GM21737 (cell line): ENCODE measurements around the gene DTX1.

Experiments used
- ATAC-seq: cut with Tn5 transposase; IDR thresholded peaks from one replicate; pipeline ENCODE4 v1.9.1; 2021; ENCODE audit warnings: mild to moderate bottlenecking, moderate library complexity; ENCODE audit not compliant: unreplicated experiment

DTX1 gene

DNA sequence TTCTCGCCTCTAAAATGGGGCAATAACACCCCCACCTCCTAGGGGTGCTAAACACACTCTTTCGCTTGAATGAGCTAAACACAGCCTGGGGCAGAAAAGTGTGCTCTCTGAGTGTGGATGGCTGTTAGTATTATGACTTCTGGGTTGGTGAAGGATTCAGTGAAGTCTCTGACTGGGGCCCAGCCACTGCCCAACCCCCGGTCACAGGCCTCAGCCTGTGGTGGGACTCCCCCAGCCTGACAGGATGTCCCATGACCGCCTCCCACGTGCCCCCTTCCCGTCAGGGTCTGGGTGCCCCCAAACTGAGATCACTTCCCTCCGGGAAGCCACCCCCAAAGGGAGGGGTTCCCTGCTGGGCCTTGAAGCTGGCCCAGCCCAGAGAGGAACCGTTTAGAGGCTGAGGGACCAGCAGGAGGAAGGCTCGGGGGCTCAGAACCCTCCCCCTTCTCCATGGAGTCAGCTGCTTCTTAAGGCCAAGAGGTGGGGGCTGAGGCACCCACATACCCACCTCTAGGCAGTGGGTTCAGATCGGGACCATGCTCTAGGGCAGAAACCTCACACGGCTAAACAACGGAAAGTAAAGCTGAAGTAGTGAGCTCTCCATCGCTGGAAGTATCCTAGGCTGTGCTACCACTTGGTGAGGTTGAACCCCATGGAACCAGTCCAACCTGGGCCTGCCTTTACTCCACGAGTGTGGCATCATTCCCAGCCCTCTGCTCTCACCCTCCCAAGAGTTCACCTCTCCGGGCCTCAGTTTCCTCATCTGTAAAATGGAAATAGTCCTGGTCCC, 13.8 kb downstream of the DTX1 start:
- ATAC-seq, result no peak

- no peak for ATAC-seq
Observed at GRCh38 chr12:113071135-113072112, 14.9 kb downstream of the DTX1 start.

DNA sequence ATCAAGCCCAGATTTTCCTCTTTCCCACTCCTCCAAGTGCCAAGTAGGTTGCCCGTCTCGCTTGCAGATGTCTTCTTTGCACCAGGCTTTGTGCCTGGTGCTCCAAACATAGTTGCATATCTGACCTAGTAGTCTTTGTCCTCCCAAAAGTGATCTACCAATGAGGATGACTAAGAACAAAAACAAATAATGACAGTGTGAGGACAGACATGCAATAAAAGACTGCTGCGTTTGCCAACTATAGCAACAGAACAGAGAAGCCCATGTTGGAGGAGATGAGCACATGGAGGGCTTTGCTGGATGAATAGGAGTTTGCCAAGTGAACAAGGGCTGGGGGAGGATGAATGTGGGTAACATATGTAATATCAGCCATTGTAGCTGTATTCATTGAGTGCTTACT, 15.6 kb downstream of the DTX1 start:
- no peak for ATAC-seq

- no peak for ATAC-seq
Observed at GRCh38 chr12:113073586-113073985, 17.1 kb downstream of the DTX1 start.

GRCh38 chr12:113075137-113075683, 18.7 kb downstream of the DTX1 start:
- peak; percentile 90 for ATAC-seq

DNA sequence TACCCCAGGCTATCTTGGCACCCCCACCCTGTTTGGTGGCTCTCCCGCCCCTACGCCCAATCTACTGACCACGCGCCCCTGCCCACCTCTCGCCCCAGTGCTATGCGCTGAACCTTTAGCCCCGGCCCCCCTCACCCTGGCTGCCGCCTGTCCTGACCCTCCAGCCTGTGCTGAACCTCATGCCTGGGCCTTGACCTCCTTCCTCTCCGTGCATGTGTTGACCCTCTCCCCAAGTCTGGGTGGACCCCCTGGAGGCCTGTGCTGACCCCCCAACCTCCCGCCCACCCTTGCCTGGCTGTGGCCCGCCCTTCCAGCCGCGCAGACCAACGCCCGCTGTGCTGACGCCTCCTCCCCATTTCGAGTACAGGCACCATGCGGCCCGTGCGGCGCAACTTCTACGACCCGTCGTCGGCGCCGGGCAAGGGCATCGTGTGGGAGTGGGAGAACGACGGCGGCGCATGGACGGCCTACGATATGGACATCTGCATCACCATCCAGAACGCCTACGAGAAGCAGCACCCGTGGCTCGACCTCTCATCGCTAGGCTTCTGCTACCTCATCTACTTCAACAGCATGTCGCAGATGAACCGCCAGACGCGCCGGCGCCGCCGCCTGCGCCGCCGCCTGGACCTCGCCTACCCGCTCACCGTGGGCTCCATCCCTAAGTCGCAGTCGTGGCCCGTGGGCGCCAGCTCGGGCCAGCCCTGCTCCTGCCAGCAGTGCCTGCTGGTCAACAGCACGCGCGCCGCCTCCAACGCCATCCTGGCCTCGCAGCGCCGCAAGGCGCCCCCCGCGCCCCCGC, 20.7 kb downstream of the DTX1 start:
- ATAC-seq, result no peak

DNA sequence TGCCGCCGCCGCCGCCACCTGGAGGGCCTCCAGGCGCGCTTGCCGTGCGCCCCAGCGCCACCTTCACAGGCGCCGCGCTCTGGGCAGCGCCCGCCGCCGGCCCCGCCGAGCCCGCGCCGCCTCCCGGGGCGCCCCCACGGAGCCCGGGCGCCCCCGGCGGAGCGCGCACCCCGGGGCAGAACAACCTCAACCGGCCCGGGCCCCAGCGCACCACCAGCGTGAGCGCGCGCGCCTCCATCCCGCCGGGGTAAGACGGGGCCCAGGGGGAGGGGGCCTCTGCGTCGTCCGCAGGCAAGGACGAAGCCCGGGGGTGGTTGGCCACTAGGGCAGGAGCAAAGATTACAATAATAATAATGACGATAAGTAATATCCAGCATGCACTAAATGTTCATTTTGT, 21.3 kb downstream of the DTX1 start:
- ATAC-seq, result no peak

DNA sequence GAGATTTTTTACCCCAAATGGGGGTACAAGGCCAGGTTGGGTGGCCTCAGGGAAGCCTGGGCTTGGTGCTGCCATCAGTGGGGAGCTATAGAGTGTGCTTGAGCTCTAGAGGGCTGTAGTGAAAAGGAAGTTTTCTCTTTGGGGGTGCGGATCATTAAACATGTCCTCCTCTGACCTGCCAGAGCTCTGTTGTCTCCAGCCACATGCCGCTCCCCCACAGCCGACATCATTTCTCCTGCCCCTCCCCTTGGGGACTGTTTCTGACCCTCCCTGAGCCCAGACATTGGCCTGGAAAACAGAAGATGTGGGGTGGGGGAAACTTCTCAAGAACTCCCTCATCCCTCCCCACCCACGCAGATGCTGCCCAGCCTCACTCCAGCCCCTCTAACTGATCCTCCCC, 25.3 kb downstream of the DTX1 start:
- no peak for ATAC-seq

GRCh38 chr12:113082486-113083148, 26.1 kb downstream of the DTX1 start:
- no peak for ATAC-seq

- no peak for ATAC-seq
Observed at GRCh38 chr12:113083863-113084435, 27.4 kb downstream of the DTX1 start.

DNA sequence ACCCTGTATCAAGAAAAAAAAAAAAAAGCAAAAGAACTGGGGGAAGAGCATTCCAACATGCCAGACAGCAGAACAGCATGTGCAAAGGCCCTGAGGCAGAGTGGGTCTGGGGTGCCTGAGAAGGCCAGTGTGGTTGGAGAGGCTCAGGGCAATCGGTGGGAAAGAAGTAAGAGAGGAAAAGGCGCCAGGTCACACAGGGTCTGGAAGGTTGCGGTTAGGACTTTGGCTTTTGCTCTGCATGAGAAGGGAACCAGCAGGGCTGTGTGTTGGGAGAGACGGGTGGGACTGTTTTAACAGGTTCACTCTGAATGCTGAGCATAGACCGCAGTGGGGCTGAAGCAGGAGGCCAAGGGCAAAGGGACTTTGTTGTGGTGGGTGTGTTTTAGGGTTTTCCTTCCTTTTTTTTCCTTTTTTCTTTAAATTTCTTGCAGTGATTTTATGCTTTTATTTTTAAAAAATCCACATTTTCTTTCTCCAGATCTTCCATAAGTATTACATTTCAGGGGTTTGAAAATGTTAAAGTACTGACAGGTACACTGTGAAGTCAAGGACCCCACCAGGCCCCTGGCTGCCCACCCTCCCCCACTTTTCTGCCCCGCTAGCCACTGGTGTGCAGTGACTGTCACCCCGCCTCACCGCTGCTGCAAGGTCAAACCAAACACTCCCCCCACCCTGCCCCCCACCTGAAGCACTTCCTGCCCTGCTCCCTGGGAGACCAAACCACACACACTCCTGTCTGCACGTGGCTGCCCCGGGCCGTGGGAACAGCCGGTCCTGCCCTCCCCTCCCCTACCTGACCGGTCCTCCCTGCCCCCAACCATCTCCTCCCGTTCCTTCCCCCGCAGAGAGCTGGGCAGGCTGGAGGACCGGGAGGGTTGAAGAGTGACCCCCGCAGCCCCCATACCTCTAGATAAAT, 30.0 kb downstream of the DTX1 start:
- no peak for ATAC-seq

DNA sequence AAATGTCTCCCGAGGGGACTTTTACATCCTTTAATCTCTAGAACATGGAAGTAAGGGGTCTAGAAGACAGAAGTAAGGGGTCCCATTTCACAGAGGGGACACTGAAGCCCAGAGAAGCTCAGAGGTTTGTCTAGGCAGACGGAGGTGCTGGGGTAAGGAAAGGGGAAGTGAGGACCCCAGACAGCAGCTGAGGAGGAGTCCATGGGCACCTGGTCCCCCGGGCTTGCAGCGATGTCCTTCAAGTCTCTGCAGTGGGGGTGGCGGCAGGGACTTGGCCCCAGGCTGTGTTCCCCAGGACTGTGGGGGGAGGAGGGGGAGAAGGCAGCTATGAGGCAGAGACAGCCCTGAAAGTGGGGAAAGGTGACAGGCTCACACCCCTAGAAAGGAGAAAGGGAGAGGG, 30.7 kb downstream of the DTX1 start:
- no peak for ATAC-seq

GRCh38 chr12:113088037-113088436, 31.5 kb downstream of the DTX1 start:
- no peak for ATAC-seq

DNA sequence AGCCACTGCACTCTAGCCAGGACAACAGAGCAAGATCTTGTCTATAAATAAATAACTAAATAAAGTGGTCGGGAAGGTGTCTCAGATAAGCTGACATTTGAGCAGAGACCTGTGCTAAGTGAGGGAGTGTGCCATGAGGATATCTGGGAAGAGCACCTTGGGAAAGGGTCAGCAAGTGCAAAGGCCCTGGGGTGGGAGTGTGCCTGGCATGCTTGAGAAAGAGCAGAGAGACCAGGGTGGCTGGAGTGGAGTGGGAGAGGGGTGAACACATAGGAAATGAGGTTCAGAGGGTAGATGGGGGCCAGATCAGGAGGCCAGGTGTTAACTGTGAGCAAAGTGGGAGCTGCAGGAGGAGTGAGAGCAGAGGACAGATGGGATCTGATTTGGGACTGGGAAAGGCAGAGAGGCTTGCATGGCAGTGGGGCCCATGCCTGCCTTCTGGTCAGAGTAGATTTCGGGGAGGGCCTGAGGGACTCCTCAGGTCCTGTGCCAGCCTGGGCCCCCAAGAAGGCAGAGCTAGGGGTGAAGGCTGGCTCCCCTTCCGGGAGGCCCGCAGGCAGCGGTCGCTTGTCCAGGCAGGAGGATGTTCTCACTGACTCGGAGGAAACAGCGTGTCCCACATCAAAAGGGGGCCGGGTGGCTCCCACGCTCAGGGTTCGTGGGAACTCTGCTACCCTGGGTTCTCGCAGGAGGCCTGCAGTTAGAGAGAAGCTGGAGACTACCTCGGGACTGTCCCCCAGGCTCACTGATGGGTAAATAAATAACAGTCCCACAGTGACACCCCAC, 32.6 kb downstream of the DTX1 start:
- ATAC-seq, result no peak

DNA sequence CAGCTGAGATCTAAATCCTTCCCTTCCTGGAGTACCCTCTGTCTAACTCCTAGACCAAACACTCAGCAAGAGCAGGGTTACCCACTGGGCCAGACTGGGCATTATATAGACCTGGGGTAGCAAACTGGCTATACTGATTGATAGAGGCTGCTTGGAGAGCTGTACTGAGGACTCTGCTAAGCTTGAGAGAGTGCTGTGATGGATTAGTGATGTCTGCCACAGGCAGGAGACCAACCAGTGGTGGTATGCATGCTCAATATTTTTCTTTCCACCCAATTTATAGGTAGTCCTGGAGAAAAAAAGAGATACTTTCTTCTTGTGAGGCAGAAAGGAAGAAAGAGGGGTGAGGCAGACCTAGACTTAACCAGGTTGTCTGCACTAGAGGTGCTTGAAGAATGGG, 33.3 kb downstream of the DTX1 start:
- no peak for ATAC-seq

- no peak for ATAC-seq
Observed at GRCh38 chr12:113090740-113091139, 34.2 kb downstream of the DTX1 start.

- no peak for ATAC-seq
Observed at GRCh38 chr12:113091506-113091905, 35.0 kb downstream of the DTX1 start.
